IPS-18a (cell line): ENCODE measurements around the gene ARPC5.

Source experiments
- H3K27ac ChIP-seq: one replicate; pipeline ENCODE4 v1.5.1; 2013; ENCODE audit warnings: low read length
- H3K27me3 ChIP-seq: one replicate; pipeline ENCODE4 v1.6.1; 2013; ENCODE audit warnings: mild to moderate bottlenecking, low read length; ENCODE audit not compliant: control insufficient read depth, insufficient read depth
- H3K36me3 ChIP-seq: one replicate; pipeline ENCODE4 v1.6.1; 2013; ENCODE audit warnings: low read depth, low read length; ENCODE audit not compliant: control insufficient read depth
- H3K4me1 ChIP-seq: one replicate; pipeline ENCODE4 v1.6.1; 2013; ENCODE audit warnings: low read depth, low read length; ENCODE audit not compliant: control insufficient read depth
- H3K4me3 ChIP-seq: one replicate; pipeline ENCODE4 v1.5.1; 2013; ENCODE audit warnings: low read length
- H3K9ac ChIP-seq: one replicate; pipeline ENCODE4 v1.6.1; 2013; ENCODE audit warnings: mild to moderate bottlenecking, low read length, moderate library complexity
- H3K9me3 ChIP-seq: one replicate; pipeline ENCODE4 v1.6.1; 2013; ENCODE audit warnings: low read depth, low read length; ENCODE audit not compliant: control insufficient read depth

ARPC5 gene

DNA sequence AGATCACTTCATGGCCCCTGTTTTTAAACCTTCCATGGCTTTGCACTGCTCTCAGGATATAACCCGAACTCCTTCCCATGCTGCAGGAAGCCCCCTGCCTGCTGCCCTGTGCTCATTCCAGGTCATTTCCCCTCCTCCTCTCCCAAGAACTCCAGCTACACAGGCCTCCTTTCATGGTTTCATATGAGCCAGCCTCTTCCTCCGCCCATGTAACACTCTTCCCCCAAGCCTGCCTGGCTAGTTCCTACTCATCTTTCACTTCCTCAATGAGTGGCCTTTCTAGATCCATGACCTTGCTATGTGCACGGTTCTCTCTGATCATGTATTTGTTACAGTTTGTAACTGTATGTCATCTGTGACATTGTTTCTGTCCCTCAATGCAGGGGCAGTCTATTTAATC lies 42.2 kb downstream of the ARPC5 start:
- Histone ChIP-seq H3K9ac (no peak overlapping the region), H3K4me1 (peaks cover 14% of the 10 kb centered on the region), H3K36me3 (no peaks in the 10 kb centered on the region), H3K27me3 (no peaks in the 10 kb centered on the region), H3K4me3 (no peak overlapping the region), H3K27ac (no peak overlapping the region), H3K9me3 (no peaks in the 10 kb centered on the region)

DNA sequence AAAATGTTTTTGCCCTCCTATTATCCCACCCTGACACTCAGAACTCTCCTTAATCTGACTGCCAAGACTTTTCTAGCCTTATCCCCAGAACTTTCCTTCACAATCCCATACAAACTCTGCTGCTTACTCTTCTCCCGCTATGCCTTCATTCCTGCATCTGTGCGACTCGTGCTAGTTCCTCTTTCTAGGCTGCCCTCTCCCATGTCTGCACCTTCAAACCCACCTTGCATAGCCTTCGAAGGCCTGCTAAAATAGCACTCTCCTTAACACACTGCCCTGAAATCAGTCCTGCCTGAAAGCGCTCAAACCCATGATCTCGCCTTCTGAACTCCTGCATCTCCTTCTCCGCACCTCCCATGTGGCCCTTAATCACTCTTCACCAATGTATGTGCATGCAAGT lies 42.9 kb downstream of the ARPC5 start:
- Histone ChIP-seq H3K4me3 (no peak overlapping the region), H3K36me3 (no peaks in the 10 kb centered on the region), H3K4me1 (peaks cover 14% of the 10 kb centered on the region), H3K27me3 (no peaks in the 10 kb centered on the region), H3K27ac (no peak overlapping the region), H3K9me3 (no peaks in the 10 kb centered on the region), H3K9ac (no peak overlapping the region)

DNA sequence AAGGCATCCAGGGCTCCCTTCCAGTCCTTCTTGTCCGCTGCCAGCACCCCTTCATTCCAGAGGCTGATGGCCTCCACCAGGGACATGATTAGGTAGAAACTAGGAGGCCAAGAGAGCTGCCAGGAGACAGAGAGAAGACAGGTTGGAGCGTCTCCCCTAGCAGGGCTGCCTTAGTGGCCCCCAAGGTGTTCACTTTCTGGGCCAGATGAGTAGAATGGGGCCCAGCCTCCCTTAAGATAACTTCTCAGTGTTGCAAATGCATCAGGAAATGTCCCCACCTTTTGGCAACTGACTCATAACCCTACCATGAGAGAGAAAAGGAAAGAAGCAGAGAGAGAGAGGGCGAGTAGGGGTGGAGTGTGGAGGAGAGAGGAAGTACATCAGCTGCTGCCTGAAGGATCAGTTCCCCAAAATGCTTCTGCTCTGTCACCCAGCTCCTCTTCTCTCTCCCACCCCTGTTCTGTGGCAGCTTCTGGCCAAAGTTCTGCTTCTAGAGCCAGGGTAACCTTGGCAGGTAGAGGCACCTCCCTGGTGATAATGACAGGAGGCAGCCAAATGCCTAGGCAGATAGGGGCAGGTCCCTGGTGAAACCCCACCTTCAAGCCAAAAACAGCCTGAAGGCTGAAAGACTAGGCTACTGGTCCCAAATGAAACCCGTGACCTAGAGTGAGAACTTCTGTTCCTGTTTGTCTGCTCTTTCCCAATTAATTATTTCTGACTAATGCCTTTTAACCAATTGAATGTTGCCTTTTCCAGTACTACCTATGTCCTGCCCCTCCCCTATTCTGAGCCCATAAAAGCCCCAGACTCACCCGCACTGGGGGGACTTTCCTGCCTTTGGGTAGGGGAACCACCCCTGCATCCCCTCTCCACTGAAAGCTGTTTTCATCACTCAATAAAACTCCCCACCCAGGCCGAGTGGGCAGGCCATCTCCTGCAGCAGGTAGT lies 45.1 kb downstream of the ARPC5 start, which contains the start of gene NCF2:
Gene NCF2, minus strand, starts transcription at position 216 of the 948 bp plus-strand sequence. Its CDS starts 130 bp downstream, at position 86.
- no peak within 1 kb of the TSS for H3K4me3 ChIP-seq
- no peaks in the 10 kb centered on the region for H3K36me3 ChIP-seq
- H3K9me3 ChIP-seq, result no peaks in the 10 kb centered on the region
- H3K9ac ChIP-seq, result no peak within 1 kb of the TSS
- H3K27ac ChIP-seq, result no peak within 1 kb of the TSS
- peaks cover 14% of the 10 kb centered on the region for H3K4me1 ChIP-seq
- H3K27me3 ChIP-seq, result no peaks in the 10 kb centered on the region

DNA sequence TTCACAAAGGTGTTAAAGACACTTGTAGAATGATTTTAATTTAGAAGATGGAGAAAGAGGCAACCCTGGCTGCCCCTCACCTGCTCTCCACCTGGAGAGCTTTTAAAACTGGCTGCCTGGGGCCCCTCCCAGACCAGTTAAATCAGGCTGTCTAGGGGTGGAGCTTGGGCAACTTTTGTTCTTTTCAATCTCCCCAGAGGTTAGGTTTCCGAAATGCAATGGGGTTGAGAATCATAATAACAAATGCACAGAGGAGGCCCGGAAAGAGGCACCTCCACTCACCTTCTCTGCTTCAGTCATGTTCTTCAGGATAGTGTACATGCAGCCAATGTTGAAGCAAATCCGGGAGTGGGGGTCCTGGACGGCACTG lies 45.7 kb downstream of the ARPC5 start:
- Histone ChIP-seq H3K4me3 (no peak overlapping the region), H3K27ac (no peak overlapping the region), H3K4me1 (peaks cover 14% of the 10 kb centered on the region), H3K9me3 (no peaks in the 10 kb centered on the region), H3K36me3 (no peaks in the 10 kb centered on the region), H3K9ac (no peak overlapping the region), H3K27me3 (no peaks in the 10 kb centered on the region)

- H3K4me1 ChIP-seq, result peaks cover 14% of the 10 kb centered on the region
- no peak overlapping the region for H3K4me3 ChIP-seq
- H3K9ac ChIP-seq, result no peak overlapping the region
- H3K27ac ChIP-seq, result no peak overlapping the region
- no peaks in the 10 kb centered on the region for H3K36me3 ChIP-seq
- H3K27me3 ChIP-seq, result no peaks in the 10 kb centered on the region
- H3K9me3 ChIP-seq, result no peaks in the 10 kb centered on the region
These were observed 46.2 kb downstream of the ARPC5 start for GRCh38 chr1:183589384-183589783.

GRCh38 chr1:183588827-183589226 lies 46.8 kb downstream of the ARPC5 start:
- Histone ChIP-seq H3K9me3 (no peaks in the 10 kb centered on the region), H3K4me3 (no peak overlapping the region), H3K27me3 (no peaks in the 10 kb centered on the region), H3K36me3 (no peaks in the 10 kb centered on the region), H3K4me1 (peaks cover 14% of the 10 kb centered on the region), H3K27ac (no peak overlapping the region), H3K9ac (no peak overlapping the region)

DNA sequence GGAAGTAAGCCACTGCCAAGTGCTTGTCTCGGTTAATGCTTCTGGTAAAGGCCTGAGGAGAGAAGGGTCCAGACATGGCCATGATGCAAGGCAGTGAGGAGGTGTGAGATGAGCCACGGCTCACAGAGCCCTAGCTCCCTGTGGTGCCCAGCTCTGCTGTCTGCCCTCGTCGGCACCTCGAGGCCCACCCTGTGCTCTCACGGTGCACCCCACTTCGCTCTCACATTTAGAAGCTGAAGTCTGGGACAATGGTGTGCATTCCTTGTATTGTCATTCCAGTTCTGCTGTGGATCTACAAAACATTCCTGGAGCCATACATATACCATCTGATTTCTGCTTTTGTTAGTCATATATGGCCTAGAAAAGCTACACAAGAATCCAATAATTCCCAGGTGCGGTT lies 48.7 kb downstream of the ARPC5 start:
- Histone ChIP-seq H3K4me1 (peaks cover 6% of the 10 kb centered on the region), H3K27ac (no peak overlapping the region), H3K27me3 (no peaks in the 10 kb centered on the region), H3K36me3 (no peaks in the 10 kb centered on the region), H3K4me3 (no peak overlapping the region), H3K9me3 (no peaks in the 10 kb centered on the region), H3K9ac (no peak overlapping the region)

- no peak overlapping the region for H3K4me3 ChIP-seq
- no peaks in the 10 kb centered on the region for H3K36me3 ChIP-seq
- H3K4me1 ChIP-seq, result peaks cover 6% of the 10 kb centered on the region
- H3K27me3 ChIP-seq, result no peaks in the 10 kb centered on the region
- no peak overlapping the region for H3K9ac ChIP-seq
- H3K27ac ChIP-seq, result no peak overlapping the region
- H3K9me3 ChIP-seq, result no peaks in the 10 kb centered on the region
These were observed 49.1 kb downstream of the ARPC5 start for GRCh38 chr1:183586455-183586854.

GRCh38 chr1:183585038-183585437 lies 50.5 kb downstream of the ARPC5 start:
- Histone ChIP-seq H3K36me3 (no peaks in the 10 kb centered on the region), H3K4me1 (peaks cover 4% of the 10 kb centered on the region), H3K9me3 (no peaks in the 10 kb centered on the region), H3K27ac (no peak overlapping the region), H3K9ac (no peak overlapping the region), H3K27me3 (no peaks in the 10 kb centered on the region), H3K4me3 (no peak overlapping the region)

DNA sequence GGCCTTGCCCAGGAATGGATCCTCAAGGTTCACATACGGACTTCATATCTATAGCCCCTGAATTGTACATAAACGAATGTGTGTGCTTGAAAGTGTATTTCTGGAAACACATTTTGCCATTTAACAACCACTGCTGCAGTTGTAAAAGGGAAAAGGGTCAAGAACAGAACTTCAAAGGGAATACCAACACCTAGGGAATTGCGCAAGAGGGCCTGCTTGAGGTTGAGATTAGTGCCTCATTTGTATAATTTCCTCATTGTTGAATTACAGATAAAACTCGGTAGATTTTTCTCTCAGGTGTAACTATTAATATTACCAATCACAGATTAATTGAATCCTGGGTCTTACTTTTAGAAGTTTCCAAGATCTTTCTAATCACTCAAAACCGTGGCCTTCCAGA lies 51.4 kb downstream of the ARPC5 start:
- Histone ChIP-seq H3K9ac (no peak overlapping the region), H3K36me3 (no peaks in the 10 kb centered on the region), H3K4me1 (no peaks in the 10 kb centered on the region), H3K27me3 (no peaks in the 10 kb centered on the region), H3K27ac (no peak overlapping the region), H3K9me3 (no peaks in the 10 kb centered on the region), H3K4me3 (no peak overlapping the region)

DNA sequence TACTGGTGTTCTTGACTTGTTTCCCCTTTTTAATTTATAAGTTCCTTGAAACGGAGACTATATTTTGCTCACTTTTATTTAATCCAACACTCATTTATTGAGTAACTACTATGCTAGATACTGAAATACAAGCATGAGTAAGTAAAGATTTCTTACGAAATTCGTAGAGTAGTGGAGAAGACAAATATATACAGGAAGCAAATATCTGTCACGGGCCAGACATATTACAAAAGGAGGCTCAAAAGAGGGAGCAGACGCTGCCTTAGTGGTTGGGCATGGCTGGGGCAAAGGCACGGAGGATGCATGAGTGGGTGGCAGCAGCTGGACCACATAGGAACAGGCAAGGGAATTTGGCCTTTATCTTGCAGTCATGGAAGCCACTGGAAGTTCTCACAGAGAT lies 52.1 kb downstream of the ARPC5 start:
- Histone ChIP-seq H3K36me3 (no peaks in the 10 kb centered on the region), H3K9me3 (no peaks in the 10 kb centered on the region), H3K27ac (no peak overlapping the region), H3K4me3 (no peak overlapping the region), H3K4me1 (no peaks in the 10 kb centered on the region), H3K27me3 (no peaks in the 10 kb centered on the region), H3K9ac (no peak overlapping the region)
